Measurements from ENCODE around the gene IGSF23.

GRCh38 chr19:44642377-44642776 is 29.0 kb downstream of the IGSF23 start:
- TF ChIP-seq, protein P1, sequence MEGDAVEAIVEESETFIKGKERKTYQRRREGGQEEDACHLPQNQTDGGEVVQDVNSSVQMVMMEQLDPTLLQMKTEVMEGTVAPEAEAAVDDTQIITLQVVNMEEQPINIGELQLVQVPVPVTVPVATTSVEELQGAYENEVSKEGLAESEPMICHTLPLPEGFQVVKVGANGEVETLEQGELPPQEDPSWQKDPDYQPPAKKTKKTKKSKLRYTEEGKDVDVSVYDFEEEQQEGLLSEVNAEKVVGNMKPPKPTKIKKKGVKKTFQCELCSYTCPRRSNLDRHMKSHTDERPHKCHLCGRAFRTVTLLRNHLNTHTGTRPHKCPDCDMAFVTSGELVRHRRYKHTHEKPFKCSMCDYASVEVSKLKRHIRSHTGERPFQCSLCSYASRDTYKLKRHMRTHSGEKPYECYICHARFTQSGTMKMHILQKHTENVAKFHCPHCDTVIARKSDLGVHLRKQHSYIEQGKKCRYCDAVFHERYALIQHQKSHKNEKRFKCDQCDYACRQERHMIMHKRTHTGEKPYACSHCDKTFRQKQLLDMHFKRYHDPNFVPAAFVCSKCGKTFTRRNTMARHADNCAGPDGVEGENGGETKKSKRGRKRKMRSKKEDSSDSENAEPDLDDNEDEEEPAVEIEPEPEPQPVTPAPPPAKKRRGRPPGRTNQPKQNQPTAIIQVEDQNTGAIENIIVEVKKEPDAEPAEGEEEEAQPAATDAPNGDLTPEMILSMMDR (conservative IDR thresholded peaks at IDR 0.05): no peak
- TF ChIP-seq EZH2 (IDR thresholded peaks at IDR 0.05; ENCODE audit: low read depth): no peak
